ENCODE data around the gene EPHB2. TPM values are rescaled to one million over a fixed set of nuclear protein-coding genes. Genes with fewer than 3 reads are reported as not detected.

Gene EPHB2
- total RNA-seq, 2 experiments from 2014 or later = 0.59 TPM; not detected in 1

- H3K9me2 ChIP-seq (ENCODE audit: insufficient read depth, low read length) = no peaks in the 10 kb centered on the region
- ChIA-PET CTCF (ENCODE audit: unreplicated experiment) (no interaction called here), POLR2A (interaction anchor here (0.7 kb wide), 1 partner anchor 161 kb away, joined by 4 read pairs; no protein-coding TSS in a partner anchor)
- no peaks in the 10 kb centered on the region for H3K79me2 ChIP-seq (ENCODE audit: insufficient read depth, low read depth, low read length)
- H3K36me3 ChIP-seq (ENCODE audit: insufficient read depth, low read length) = no peaks in the 10 kb centered on the region
- no peak overlapping the region for H3K27ac ChIP-seq (ENCODE audit: low read depth, low read length, poor library complexity, severe bottlenecking)
- no TSS peak for BruUV-seq (replicated peaks)
- H3K9me3 ChIP-seq (ENCODE audit: low read length) = no peaks in the 10 kb centered on the region
- H4K20me1 ChIP-seq (ENCODE audit: insufficient read depth, low read length) = no peaks in the 10 kb centered on the region
- H3K4me1 ChIP-seq (ENCODE audit: insufficient read depth, low read length, poor library complexity, severe bottlenecking) = no peaks in the 10 kb centered on the region
- no peak for DNase-seq (ENCODE audit: low spot score)
- intact Hi-C loops (cut with micrococcal nuclease; ENCODE audit: unreplicated experiment) = no loop called here
- no peak overlapping the region for H3K4me3 ChIP-seq (ENCODE audit: low read depth, low read length, poor library complexity, severe bottlenecking)
- H2AFZ ChIP-seq (ENCODE audit: low read length) = no peak overlapping the region
- no peak overlapping the region for H3K4me2 ChIP-seq (ENCODE audit: low read length)
- TF ChIP-seq EZH2phosphoT487 (IDR thresholded peaks at IDR 0.05; ENCODE audit: borderline replicate concordance, low read depth, low read length) (no peak), CTCF (conservative IDR thresholded peaks at IDR 0.05; ENCODE audit: low read length) (no peak)
Observed at GRCh38 chr1:22721122-22721873, 10.7 kb downstream of the EPHB2 start.

DNA sequence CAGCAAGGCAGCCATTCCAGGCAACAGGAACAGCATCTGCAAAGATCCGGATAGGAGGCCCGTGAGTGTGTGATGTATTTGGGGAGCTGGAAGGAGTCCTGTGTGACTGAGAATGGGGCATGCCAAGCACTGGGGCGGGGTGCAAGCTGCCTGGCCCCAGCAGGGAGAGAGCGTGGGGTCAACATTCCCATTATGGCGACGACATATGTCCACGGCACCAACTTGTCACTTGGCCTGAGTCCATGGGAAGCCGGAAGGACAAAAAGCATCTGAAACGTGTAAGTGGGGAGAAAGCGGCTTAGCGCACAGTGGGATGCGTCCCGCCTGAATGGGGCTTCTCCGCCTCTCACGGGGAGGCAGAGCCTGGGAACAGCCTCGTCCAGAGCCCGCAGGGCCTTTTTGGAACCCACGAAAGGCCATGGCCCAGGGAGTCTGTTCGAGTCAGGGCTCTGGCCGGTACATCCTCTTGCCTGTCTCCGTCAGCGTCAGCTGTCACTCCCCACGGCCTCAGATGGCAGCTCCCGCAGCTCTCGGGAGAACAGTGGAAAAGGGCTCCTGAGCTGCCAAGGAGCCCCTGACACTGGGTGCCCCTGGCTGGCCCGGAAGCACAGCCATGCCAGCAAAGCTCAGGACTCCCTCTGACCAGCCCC lies 12.4 kb downstream of the EPHB2 start:
- intact Hi-C loops (cut with micrococcal nuclease; ENCODE audit: unreplicated experiment) = no loop called here
- POLR2A ChIA-PET = no interaction called here
- Histone ChIP-seq H3K36me3 (ENCODE audit: insufficient read depth, low read length) (no peaks in the 10 kb centered on the region), H3K79me2 (ENCODE audit: insufficient read depth, low read depth, low read length) (no peaks in the 10 kb centered on the region), H3K9me3 (ENCODE audit: low read length) (no peaks in the 10 kb centered on the region), H4K20me1 (ENCODE audit: insufficient read depth, low read length) (no peaks in the 10 kb centered on the region), H3K4me3 (ENCODE audit: low read depth, low read length, poor library complexity, severe bottlenecking) (no peak overlapping the region), H3K4me2 (ENCODE audit: low read length) (no peak overlapping the region), H3K27ac (ENCODE audit: low read depth, low read length, poor library complexity, severe bottlenecking) (no peak overlapping the region), H2AFZ (ENCODE audit: low read length) (no peak overlapping the region), H3K4me1 (ENCODE audit: insufficient read depth, low read length, poor library complexity, severe bottlenecking) (no peaks in the 10 kb centered on the region), H3K9me2 (ENCODE audit: insufficient read depth, low read length) (no peaks in the 10 kb centered on the region)
- TF ChIP-seq EZH2phosphoT487 (IDR thresholded peaks at IDR 0.05; ENCODE audit: borderline replicate concordance, low read depth, low read length) (no peak), CTCF (conservative IDR thresholded peaks at IDR 0.05; ENCODE audit: low read length) (no peak)
- DNase-seq (ENCODE audit: low spot score) = no peak
- BruUV-seq (replicated peaks) = no TSS peak
- CTCF ChIA-PET (ENCODE audit: unreplicated experiment) = no interaction called here

GRCh38 chr1:22727873-22728272 lies 17.2 kb downstream of the EPHB2 start:
- Histone ChIP-seq H3K9me2 (ENCODE audit: insufficient read depth, low read length) (no peaks in the 10 kb centered on the region), H3K9me3 (ENCODE audit: low read length) (no peaks in the 10 kb centered on the region), H3K4me2 (ENCODE audit: low read length) (no peak overlapping the region), H3K79me2 (ENCODE audit: insufficient read depth, low read depth, low read length) (no peaks in the 10 kb centered on the region), H4K20me1 (ENCODE audit: insufficient read depth, low read length) (no peaks in the 10 kb centered on the region), H3K36me3 (ENCODE audit: insufficient read depth, low read length) (no peaks in the 10 kb centered on the region), H3K4me1 (ENCODE audit: insufficient read depth, low read length, poor library complexity, severe bottlenecking) (no peaks in the 10 kb centered on the region), H3K4me3 (ENCODE audit: low read depth, low read length, poor library complexity, severe bottlenecking) (no peak overlapping the region), H2AFZ (ENCODE audit: low read length) (no peak overlapping the region), H3K27ac (ENCODE audit: low read depth, low read length, poor library complexity, severe bottlenecking) (no peak overlapping the region)
- CTCF ChIA-PET (ENCODE audit: unreplicated experiment) = no interaction called here
- BruUV-seq (replicated peaks) = no TSS peak
- DNase-seq (ENCODE audit: low spot score) = no peak
- POLR2A ChIA-PET = no interaction called here
- TF ChIP-seq CTCF (conservative IDR thresholded peaks at IDR 0.05; ENCODE audit: low read length) (no peak), EZH2phosphoT487 (IDR thresholded peaks at IDR 0.05; ENCODE audit: borderline replicate concordance, low read depth, low read length) (no peak)
- intact Hi-C loops (cut with micrococcal nuclease; ENCODE audit: unreplicated experiment) = no loop called here
